GM23248 (cell line): ENCODE results near the gene FAM171A2. TPM values are rescaled to one million over a fixed set of nuclear protein-coding genes. Genes with fewer than 3 reads are reported as not detected.

Experiments
- DNase-seq: peaks from one replicate; pipeline ENCODE4 v3.0.0-alpha.2; 2015
- H2AFZ ChIP-seq: fragments of 200-600 bp; sonication (generic); 2 replicates; pipeline ENCODE4 v1.6.1; 2016; ENCODE audit warnings: antibody characterized with exemption
- H3F3A ChIP-seq: fragments of 200-600 bp; sonication (generic); 2 replicates; pipeline ENCODE4 v1.6.1; 2016; ENCODE audit warnings: mild to moderate bottlenecking, antibody characterized with exemption, mixed run types; ENCODE audit not compliant: insufficient read depth
- H3K27ac ChIP-seq: fragments of 200-600 bp; sonication (generic); 2 replicates; pipeline ENCODE4 v1.5.1; 2016; ENCODE audit warnings: mild to moderate bottlenecking
- H3K27me3 ChIP-seq: fragments of 200-600 bp; sonication (generic); replicated peaks from 2 replicates; pipeline ENCODE4 v1.6.1; 2016; ENCODE audit warnings: mild to moderate bottlenecking; ENCODE audit not compliant: insufficient read depth
- H3K36me3 ChIP-seq: fragments of 200-600 bp; sonication (generic); 2 replicates; pipeline ENCODE4 v1.6.1; 2016; ENCODE audit warnings: low read depth, mild to moderate bottlenecking
- H3K4me1 ChIP-seq: fragments of 200-600 bp; sonication (generic); 2 replicates; pipeline ENCODE4 v1.6.1; 2016; ENCODE audit warnings: mild to moderate bottlenecking; ENCODE audit not compliant: insufficient read depth
- H3K4me2 ChIP-seq: fragments of 200-600 bp; sonication (generic); one replicate; pipeline ENCODE4 v1.6.1; 2016; ENCODE audit warnings: mild to moderate bottlenecking; ENCODE audit not compliant: unreplicated experiment
- H3K4me3 ChIP-seq: fragments of 200-600 bp; sonication (generic); 2 replicates; pipeline ENCODE4 v1.5.1; 2016; ENCODE audit warnings: mild to moderate bottlenecking
- H3K79me2 ChIP-seq: fragments of 200-600 bp; sonication (generic); 2 replicates; pipeline ENCODE4 v1.6.1; 2016; ENCODE audit warnings: mild to moderate bottlenecking; ENCODE audit not compliant: insufficient read depth
- H3K9ac ChIP-seq: fragments of 200-600 bp; sonication (generic); 2 replicates; pipeline ENCODE4 v1.6.1; 2016; ENCODE audit warnings: mild to moderate bottlenecking
- H3K9me2 ChIP-seq: fragments of 200-600 bp; sonication (generic); 2 replicates; pipeline ENCODE4 v1.6.1; 2016; ENCODE audit warnings: mixed run types, mild to moderate bottlenecking, moderate library complexity; ENCODE audit not compliant: insufficient read depth
- H3K9me3 ChIP-seq: fragments of 200-600 bp; sonication (generic); one replicate; pipeline ENCODE4 v1.6.1; 2017; ENCODE audit warnings: low read depth
- H4K20me1 ChIP-seq: fragments of 200-600 bp; sonication (generic); 2 replicates; pipeline ENCODE4 v1.6.0; 2016; ENCODE audit not compliant: insufficient read depth
- EZH2 ChIP-seq: fragments of 200-600 bp; sonication (generic); IDR thresholded peaks from 2 replicates; pipeline ENCODE4 v1.6.1; 2018; ENCODE audit warnings: antibody characterized with exemption, mild to moderate bottlenecking; ENCODE audit not compliant: insufficient read depth, poor library complexity, severe bottlenecking
- EZH2phosphoT487 ChIP-seq: fragments of 200-600 bp; sonication (generic); IDR thresholded peaks from 2 replicates; pipeline ENCODE4 v1.6.1; 2018; ENCODE audit warnings: antibody characterized with exemption, moderate library complexity, mild to moderate bottlenecking, low read depth; ENCODE audit not compliant: insufficient read depth
- WGBS, 2 experiments: methylation state at CpG; one replicate each; pipeline ENCODE4 v1.1.6; 2015 to 2017; ENCODE audit warnings: low lambda C conversion rate in 2 of 2, low coverage in 1 of 2; ENCODE audit errors: missing lambda C conversion rate in 2 of 2; 5-methylcytosine and 5-hydroxymethylcytosine counted together
- in situ Hi-C: fragments of 300-500 bp; cut with MboI; formaldehyde crosslinking; loops from 2 replicates; pipeline ENCODE4 v1.15.0; 2020
- polyA plus RNA-seq: library from polyadenylated mRNA; unstranded; fragments of >200 nt; fragmentation: Nextera tagmentation; extraction: Ambion mirVana; gene quantifications from 2 replicates; pipeline ENCODE4 v1.2.1, GENCODE V29; 2016
- total RNA-seq: library from RNA; depleted of rRNA; stranded (reverse); fragments of >200 nt; shearing (Covaris generic); gene quantifications from 2 replicates; pipeline ENCODE4 v1.2.3, GENCODE V29; 2014

FAM171A2 gene
- total and polyA plus RNA-seq, 2 experiments from 2014 or later = 0.25 to 4.8 TPM

DNA sequence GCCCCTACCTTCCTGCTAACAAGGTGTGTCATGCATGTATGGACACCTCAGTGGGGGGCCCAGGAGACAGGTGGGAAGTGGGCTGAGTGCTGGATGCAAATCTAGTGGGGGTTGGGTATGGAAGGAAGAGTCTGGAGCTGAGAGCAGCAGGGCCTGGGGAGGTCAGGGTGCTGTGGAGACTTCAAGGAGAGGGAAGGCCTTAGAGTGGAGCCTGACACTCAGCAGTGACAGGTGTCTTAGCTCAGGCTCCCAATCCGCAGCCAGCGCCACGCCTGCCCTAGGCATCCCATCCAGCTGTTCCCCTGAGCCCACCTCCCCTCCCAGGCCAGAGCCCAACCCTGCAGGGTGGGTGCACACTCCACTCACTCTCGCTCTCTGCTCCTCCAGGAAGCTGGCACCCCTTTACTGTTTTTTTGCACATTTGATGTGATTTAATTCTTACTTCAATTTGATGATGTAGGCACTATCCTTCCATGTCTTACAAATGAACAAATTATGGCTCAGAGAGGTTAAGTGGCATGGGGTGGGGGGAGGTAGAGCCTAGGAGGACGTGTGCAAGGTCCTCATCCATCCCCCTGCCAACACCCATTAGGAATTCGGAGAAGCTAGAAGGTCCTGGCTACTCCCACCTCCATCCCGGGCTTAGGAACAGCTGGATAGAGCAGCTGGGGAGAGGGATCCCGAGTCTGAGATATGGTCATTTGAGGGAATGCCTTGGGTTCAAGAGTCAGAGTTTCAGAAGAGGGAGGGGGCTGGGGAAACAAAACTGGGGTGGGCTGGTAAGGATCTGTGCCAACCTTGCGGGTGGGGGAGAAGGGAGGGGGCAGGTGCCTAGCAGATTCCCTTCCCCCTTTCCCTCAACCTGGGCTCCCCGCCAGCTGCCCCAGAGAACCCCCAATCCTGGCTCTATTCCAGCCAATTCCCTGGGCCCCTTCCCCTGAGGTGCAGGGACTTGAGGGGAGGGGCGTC, 2.1 kb downstream of the FAM171A2 start:
- Histone ChIP-seq H4K20me1 (no peaks in the 10 kb centered on the region), H3K4me2 (no peak overlapping the region), H3K27ac (no peak overlapping the region), H2AFZ (no peak overlapping the region), H3K79me2 (no peaks in the 10 kb centered on the region), H3K4me1 (peaks cover 9% of the 10 kb centered on the region; the same call in 1 of the 2 replicates), H3F3A (0 out of 2 replicates have a peak, but pooled peaks cover 5% of the 10 kb centered on the region), H3K36me3 (no peaks in the 10 kb centered on the region), H3K9ac (no peak overlapping the region), H3K27me3 (peaks cover 9% of the 10 kb centered on the region; the same call in 1 of the 2 replicates), H3K4me3 (no peak overlapping the region), H3K9me2 (no peaks in the 10 kb centered on the region), H3K9me3 (no peaks in the 10 kb centered on the region)
- WGBS, 2 experiments = 38 to 43% methylated on average over 9 to 11 of the region's 11 CpGs
- TF ChIP-seq EZH2phosphoT487 = no peak
- TF ChIP-seq EZH2 = no peak
- in situ Hi-C loops = no loop called here
- no peak for DNase-seq

DNA sequence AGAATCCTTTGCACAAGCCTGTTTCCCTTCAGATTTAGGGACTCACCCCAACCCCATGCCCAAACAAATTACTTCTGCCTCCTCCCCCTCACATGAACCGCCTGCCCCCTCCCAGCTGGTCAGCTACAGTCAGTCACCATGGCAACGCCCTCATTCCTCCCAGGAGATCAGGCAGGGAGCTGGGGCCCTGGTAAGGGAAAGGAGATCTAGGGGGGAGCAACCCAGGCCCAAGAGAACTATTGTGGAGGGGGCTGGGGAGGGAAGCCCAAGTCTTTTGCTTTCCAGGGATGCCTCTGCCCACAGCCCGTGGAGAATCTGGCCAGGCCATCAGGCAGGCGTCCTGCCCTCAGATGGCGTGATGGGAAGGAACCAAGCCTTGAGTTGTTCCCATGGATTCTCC, 2.8 kb downstream of the FAM171A2 start:
- H3K9me2 ChIP-seq = no peaks in the 10 kb centered on the region
- 0 out of 2 replicates have a peak, but pooled peaks cover 5% of the 10 kb centered on the region for H3F3A ChIP-seq
- no peaks in the 10 kb centered on the region for H3K36me3 ChIP-seq
- no peak overlapping the region for H3K4me2 ChIP-seq
- no peaks in the 10 kb centered on the region for H3K9me3 ChIP-seq
- in situ Hi-C loops = no loop called here
- WGBS, 2 experiments = 15 to 17% methylated on average over 5 of the region's 5 CpGs
- H3K27me3 ChIP-seq = peaks cover 2% of the 10 kb centered on the region; the same call in 1 of the 2 replicates
- no peak overlapping the region for H3K9ac ChIP-seq
- DNase-seq = peak; percentile 80
- no peaks in the 10 kb centered on the region for H3K79me2 ChIP-seq
- H3K4me1 ChIP-seq = peaks cover 9% of the 10 kb centered on the region; the same call in 1 of the 2 replicates
- H2AFZ ChIP-seq = no peak overlapping the region
- no peak overlapping the region for H3K27ac ChIP-seq
- TF ChIP-seq EZH2phosphoT487 = no peak
- no peak for TF ChIP-seq EZH2
- no peaks in the 10 kb centered on the region for H4K20me1 ChIP-seq
- no peak overlapping the region for H3K4me3 ChIP-seq

DNA sequence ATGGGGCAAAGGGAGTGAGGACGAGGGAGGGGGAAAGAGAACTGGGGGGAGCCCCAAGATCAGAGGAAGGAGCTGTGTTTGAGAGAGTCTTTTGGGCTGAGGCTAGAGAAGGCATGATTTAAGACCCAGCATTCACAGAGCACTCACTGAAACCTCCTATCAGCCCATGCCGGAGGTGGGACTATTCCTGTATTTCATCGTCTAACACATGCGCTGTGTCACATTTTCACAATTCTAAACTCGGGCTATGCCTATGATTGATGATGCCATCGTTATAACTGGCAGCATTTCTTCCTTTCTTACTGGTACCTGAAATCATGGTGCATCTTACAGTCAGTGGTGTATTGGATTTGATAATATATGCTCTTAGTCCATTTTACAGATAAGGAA, 3.5 kb downstream of the FAM171A2 start:
- Histone ChIP-seq H3K79me2 (no peaks in the 10 kb centered on the region), H3K27ac (no peak overlapping the region), H3K27me3 (no peaks in the 10 kb centered on the region), H3K36me3 (no peaks in the 10 kb centered on the region), H3F3A (0 out of 2 replicates have a peak, but pooled peaks cover 5% of the 10 kb centered on the region), H4K20me1 (no peaks in the 10 kb centered on the region), H3K4me3 (no peak overlapping the region), H3K4me2 (no peak overlapping the region), H2AFZ (no peak overlapping the region), H3K9ac (no peak overlapping the region), H3K9me3 (no peaks in the 10 kb centered on the region), H3K4me1 (peaks cover 9% of the 10 kb centered on the region; the same call in 1 of the 2 replicates), H3K9me2 (no peaks in the 10 kb centered on the region)
- 11 to 14% methylated on average over 6 of the region's 6 CpGs for WGBS, 2 experiments
- TF ChIP-seq EZH2phosphoT487 = no peak
- no peak for TF ChIP-seq EZH2
- in situ Hi-C loops = no loop called here
- DNase-seq = peak; percentile 22

DNA sequence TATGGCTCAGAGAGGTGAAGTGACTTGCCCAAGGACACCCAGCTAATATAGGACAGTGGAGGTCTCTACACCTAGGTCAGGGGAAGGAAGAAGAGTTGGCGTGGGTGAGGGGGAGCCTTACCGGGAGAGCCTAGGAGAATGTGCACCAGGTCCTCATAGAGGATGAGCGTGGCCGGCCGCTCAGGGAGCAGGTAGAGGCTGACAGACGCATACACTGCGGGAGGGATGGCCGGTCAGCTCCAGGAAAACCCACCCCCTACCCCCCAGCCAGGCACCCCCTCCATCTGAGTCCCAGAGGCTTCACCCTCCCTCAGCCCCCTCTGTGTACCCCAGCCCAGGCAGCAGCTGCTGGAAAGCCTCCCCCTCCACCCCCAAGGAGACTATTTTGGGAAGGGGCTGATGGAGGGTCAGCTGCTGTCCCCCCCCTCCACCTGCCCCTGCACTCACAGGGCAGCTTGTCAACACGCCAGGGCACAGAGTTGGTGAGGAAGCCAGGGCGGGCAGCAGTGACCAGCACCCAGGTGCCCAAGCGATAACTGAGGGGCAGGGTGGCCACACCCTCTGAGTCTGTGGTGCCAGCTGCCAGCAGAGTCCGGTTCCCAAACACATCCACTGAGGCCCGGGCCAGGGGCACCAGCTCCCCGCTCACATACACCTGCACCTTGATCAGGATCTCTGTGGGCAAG, 4.1 kb downstream of the FAM171A2 start:
- Histone ChIP-seq H3F3A (0 out of 2 replicates have a peak, but pooled peaks cover 5% of the 10 kb centered on the region), H2AFZ (no peak overlapping the region), H3K36me3 (no peaks in the 10 kb centered on the region), H3K27ac (no peak overlapping the region), H3K4me3 (no peak overlapping the region), H3K9me3 (no peaks in the 10 kb centered on the region), H3K4me2 (no peak overlapping the region), H4K20me1 (no peaks in the 10 kb centered on the region), H3K4me1 (peaks cover 9% of the 10 kb centered on the region; the same call in 1 of the 2 replicates), H3K9ac (no peak overlapping the region), H3K27me3 (no peaks in the 10 kb centered on the region), H3K9me2 (no peaks in the 10 kb centered on the region), H3K79me2 (no peaks in the 10 kb centered on the region)
- no peak for TF ChIP-seq EZH2
- no peak for TF ChIP-seq EZH2phosphoT487
- WGBS, 2 experiments = 65 to 68% methylated on average over 13 to 14 of the region's 14 CpGs
- in situ Hi-C loops = no loop called here
- no peak for DNase-seq
